8988T (cell line): Measurements from ENCODE around the gene PDE7B.

Experiments used
- DNase-seq: peaks from one replicate; pipeline ENCODE4 v3.0.0; 2011

Gene PDE7B

DNA sequence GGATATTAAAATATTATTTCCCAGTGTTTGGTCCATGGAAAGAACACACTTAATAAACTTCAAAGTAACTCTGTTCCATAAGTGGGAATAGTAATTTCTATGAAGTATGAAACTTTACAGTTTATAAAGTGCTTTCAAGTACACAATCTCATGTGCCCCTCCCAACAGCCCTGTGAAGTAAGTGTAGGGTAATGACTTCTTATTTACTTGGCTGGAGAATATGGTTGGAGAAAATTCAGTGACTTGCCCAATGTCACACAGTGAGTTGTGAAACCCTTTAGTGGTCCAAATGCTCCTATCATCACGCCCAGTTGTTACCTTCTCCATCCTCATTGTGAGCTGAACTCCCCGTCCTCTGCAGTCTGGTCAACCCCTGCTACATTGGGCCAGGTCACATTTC lies 141.2 kb downstream of the PDE7B start:
- DNase-seq = no peak

DNA sequence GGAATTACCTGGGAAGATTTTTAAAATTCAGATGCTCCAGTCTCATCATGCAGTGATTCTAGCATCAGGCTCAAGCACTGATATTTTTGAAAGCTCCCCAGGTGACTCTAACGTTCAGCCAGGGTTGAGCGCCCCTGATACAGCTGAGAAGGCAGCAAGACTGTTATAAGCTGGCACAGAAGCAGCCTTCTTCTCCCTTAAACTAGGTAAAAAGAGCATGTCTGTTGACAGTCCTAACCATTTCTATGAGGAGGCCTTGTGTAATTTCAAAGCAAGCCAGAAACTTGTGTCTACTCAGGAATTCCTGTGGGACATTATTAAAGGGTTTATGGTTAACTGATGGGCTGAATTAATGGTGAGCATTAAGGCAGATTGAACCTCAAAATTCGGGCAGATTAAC lies 141.9 kb downstream of the PDE7B start:
- no peak for DNase-seq

DNA sequence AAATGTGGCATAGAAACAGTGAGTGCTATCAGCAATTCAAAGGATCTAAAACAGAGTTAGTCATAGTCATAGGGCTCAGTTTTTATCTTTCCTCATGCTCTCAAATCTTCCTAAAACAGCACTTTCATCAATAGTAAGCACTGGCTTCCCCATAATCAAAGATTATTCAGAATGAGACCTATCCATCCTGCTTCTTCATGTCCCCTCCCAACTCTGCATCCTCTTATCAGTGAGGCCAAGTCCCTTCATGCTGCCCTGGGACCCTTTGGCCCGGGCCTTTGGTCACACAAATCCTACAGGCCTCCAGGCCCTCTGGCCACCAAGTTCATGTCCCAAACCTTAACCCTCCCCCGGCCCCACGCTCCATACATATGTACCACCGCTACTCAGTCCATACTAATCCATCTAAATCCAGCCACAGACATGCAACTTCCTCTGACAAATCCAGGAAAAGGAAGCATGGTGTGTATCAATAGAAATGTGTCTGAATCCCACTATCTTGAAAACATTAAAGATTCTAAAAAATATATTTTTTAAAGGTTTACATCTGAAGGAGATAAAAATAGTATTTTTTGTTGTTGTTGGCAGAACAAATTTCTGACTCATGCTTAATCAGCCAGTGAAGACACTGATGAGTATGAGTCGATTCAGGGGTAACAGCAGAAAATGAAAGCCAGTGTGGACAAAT lies 143.5 kb downstream of the PDE7B start:
- DNase-seq = no peak

DNA sequence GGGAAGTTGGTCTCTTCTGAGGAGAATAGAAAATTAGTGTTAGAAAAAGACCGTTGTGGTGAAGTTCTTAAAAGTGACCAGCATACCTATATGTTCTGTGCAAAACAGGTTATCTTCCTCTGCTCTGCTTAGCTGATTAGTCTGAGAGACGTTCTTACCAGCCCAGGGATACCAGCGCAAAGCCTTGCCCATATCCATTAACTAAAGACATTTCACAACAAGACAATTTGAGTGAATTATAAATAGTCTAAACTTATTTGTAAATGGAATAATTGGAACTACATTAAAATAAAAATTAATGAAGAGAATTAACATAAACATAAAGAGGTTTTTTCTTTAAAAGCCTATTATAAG lies 144.0 kb downstream of the PDE7B start:
- no peak for DNase-seq

DNA sequence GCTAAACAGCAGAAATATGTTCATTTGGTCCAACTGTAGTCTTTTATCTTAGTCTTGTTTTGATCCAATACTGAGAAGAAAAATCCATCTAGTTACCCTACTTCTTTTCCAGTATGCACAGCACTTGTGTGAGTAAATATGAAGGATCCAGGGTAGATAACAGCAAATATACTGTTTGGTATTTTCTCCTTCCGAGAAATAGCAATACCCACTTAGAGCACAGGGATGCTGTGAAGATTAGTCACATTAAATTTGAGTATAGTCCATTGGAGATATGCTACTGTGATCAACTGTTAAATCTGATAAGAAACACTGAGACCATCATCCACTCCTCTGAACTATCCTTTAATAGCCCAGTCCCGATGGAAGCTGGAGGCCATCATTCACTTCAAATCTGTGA lies 145.2 kb downstream of the PDE7B start:
- DNase-seq = no peak

DNA sequence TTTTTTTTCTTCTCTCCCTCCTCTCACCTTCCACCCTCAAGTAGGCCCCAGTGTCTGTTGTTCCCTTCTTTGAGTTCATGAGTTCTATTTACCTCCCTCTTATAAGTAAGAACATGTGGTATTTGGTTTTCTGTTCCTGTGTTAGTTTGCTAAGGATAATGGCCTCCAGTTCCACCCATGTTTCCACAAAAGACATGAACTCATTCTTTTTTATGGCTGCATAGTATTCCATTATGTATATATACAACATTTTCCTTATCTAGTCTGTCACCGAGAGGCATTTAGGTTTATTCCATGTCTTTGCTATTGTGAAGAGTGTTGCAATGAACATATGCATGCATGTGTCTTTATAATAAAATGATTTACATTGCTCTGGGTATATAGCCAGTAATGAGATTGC lies 147.9 kb downstream of the PDE7B start:
- no peak for DNase-seq

GRCh38 chr6:136007345-136007744 lies 155.8 kb downstream of the PDE7B start:
- DNase-seq = no peak

GRCh38 chr6:136011475-136011874 lies 160.0 kb downstream of the PDE7B start:
- DNase-seq = no peak

DNA sequence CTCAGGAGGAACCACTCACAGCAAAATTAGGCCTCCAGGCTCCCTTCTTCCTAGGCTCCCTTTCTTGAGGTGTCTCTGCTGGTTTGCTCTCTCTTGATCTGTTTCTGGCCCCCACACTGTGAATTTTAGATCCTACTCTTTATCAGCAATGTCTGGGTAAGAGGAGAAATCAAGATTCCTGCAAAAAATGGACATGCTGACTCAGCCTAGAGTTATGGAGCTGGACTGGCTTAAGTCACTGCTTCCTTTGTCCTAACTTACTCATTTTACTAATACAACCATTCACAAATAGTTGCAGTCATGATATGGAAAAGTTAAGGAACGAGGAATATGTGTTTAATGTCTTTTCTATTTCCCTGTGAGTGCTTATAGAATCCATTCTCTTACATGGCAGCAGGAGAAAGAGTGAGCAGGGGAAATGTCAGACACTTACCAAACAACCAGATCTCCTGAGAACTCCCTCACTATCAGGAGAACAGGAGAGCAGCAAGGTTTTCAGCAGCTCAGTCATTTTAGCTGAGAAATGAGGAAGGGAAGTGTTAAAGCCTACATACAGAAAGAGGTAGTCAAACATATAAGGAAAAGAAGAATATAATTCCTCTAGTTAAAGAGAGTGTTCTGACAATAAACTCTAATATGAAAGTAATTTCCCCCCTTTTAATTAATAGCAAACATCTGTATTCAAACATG lies 160.8 kb downstream of the PDE7B start:
- DNase-seq = no peak

- DNase-seq = no peak
These were observed 161.4 kb downstream of the PDE7B start for GRCh38 chr6:136012943-136013342.

- DNase-seq = no peak
These were observed 163.2 kb downstream of the PDE7B start for GRCh38 chr6:136014454-136015437.

DNA sequence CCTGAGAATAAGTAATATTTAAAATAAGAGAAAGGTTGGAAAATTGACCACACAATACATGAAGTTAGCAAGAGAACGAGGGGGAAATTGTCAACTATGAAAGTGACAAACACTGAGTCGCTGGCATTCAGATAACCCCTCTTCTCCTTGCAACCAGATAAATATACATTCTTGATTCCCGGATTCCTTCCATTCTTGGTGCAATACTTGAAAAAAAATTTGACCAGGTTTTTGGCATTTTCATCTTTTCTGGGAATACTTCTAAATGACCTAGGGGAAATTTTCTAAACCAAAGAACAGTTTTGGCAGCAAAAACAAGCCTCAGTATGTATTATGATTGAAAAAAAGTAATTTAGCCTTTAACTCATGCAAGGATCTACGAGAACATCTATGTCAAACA lies 164.0 kb downstream of the PDE7B start:
- DNase-seq = no peak

- DNase-seq = no peak
These were observed 165.0 kb downstream of the PDE7B start for GRCh38 chr6:136016228-136017225.

- DNase-seq = no peak
These were observed 169.2 kb downstream of the PDE7B start for GRCh38 chr6:136020691-136021090.

- DNase-seq = no peak
These were observed 170.8 kb downstream of the PDE7B start for GRCh38 chr6:136022224-136022874.

GRCh38 chr6:136024711-136025110 lies 173.2 kb downstream of the PDE7B start:
- DNase-seq = no peak

DNA sequence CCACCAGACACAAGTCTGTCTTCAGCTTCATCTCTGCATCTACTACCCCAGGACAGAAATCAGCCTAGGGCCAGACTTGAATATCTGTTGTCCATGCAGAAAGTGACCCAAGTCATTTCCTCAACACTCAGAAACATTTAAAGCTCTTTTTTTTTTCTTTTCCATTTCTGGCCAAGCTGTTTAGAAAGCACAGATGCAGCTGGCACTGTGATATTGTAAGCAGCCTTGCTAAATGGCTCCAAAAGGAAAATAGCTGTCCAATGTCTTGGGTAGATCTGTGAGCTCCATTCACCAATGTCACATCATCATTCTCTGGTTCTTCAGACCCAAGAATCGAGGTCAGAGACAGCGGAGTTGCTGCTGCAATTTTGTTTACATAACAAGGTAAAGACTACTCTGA lies 174.2 kb downstream of the PDE7B start:
- DNase-seq = no peak

GRCh38 chr6:136030131-136030530 lies 178.6 kb downstream of the PDE7B start:
- DNase-seq = no peak

DNA sequence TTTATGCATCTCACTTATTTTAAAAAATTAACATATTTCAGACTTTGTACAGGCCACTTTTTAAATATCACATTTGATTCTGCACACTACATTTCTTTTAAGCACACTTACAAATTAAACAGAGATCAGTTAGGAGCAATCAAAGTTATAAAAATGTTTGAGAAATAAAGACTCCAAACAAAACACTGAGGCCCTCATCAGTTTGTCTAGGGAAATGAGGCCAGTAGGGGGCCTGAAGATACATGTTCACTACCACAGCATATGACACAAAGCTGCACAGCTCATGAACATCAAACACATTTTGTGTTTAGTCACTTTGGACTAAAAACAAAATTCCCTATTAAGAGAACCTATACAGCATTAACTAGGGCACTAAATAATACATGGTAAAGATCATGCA lies 180.5 kb downstream of the PDE7B start:
- peak; percentile 21 for DNase-seq

DNA sequence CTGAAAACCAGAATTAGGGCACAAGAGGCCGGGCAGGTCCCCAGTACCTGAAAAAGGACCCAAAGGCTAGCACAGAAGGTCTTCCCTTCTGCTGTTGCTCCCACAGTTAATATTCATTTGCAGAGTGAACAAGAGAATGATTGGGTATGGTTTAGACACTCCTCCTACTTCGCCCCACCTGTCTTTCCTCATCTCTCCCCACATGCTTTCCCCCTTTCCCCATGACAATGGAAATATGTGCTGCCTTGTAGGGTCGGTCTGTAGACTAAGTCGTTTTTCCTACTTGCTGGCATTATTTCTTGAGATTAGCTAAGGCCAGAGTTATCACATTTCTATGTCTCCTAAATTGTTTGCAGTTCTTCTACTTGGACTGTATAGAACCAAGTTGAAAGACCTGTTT lies 181.9 kb downstream of the PDE7B start:
- no peak for DNase-seq

DNA sequence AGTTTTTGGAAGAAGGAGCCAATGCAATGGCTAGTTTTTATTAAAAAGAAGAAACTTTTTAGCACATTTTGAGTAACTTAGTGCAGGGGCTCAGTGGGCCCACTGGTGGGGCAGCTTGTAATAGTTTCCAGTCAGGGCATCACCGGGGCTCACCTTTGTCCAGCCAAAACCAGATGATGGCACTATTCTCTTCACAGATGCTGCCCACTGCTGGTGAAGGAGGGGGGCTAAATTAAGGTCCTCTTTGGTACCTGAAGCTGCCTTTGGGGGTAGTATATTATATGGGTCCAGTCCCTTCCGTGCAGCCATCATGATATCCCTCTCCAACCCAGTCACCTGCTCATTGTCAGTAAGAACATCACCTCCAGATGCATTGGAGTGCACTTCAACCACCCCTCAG lies 182.9 kb downstream of the PDE7B start:
- no peak for DNase-seq
